HCT116 (cell line): ENCODE measurements around the gene NETO1. TPM values are rescaled to one million over a fixed set of nuclear protein-coding genes. Genes with fewer than 3 reads are reported as not detected.

Experiments used
- ATAC-seq: fragments of 200-7000 bp; cut with Tn5 transposase; 2 replicates; pipeline ENCODE4 v1.9.1; 2020; ENCODE audit warnings: mild to moderate bottlenecking, moderate library complexity
- BruUV-seq: library from RNA; stranded (reverse); fragments of 400-500 nt; replicated peaks from 2 replicates; lab custom pipeline; 2021; lab: Mats Ljungman, UMichigan
- CTCF ChIA-PET: fragments of 300-600 bp; sonication (Branson Sonifier 250); formaldehyde crosslinking; loops from one replicate; lab custom pipeline; 2021; ENCODE audit warnings: antibody characterized with exemption; lab: Charles Lee
- POLR2A ChIA-PET: fragments of 300-600, 350-600 bp; sonication (Branson Sonifier 250); formaldehyde crosslinking; loops from one replicate; lab custom pipeline; 2021; ENCODE audit warnings: antibody characterized with exemption; lab: Charles Lee
- RAD21 ChIA-PET, 2 experiments: fragments of 300-600 bp; sonication (Branson Sonifier 250); formaldehyde crosslinking; loops; one replicate each; lab custom pipeline; 2023; ENCODE audit warnings: low total read pairs in 2 of 2; ENCODE audit not compliant: uncharacterized antibody in 2 of 2, unreplicated experiment in 2 of 2, low non-redundant PET in 1 of 2; lab: Charles Lee
- DNase-seq: peaks from one replicate; pipeline ENCODE4 v3.0.0-alpha.2; 2010; ENCODE audit warnings: low read depth, low spot score
- H2AFZ ChIP-seq: fragments of 200-600 bp; shearing (Covaris generic), sonication (generic); 2 replicates; pipeline ENCODE4 v1.6.1; 2017; ENCODE audit warnings: low read depth, mixed run types, mixed read lengths, antibody characterized with exemption, low read length; ENCODE audit not compliant: poor library complexity, severe bottlenecking
- H3K27ac ChIP-seq: 2 replicates; pipeline ENCODE4 v1.5.1; 2012; ENCODE audit warnings: low read depth, low read length
- H3K27me3 ChIP-seq: fragments of 200-600 bp; sonication (generic); 2 replicates; pipeline ENCODE4 v1.6.1; 2016; ENCODE audit warnings: mixed run types, low read length, mixed read lengths; ENCODE audit not compliant: insufficient read depth
- H3K36me3 ChIP-seq, 2 experiments: fragments of 200-500 bp in 1 of 2; fragments of 200-600 bp in 1 of 2; sonication (Bioruptor generic) in 1 of 2; sonication (generic) in 1 of 2; 2 replicates each; pipeline versions ENCODE4 v1.5.1 to v1.6.1; 2014 to 2016; ENCODE audit warnings: low read length in 2 of 2, inconsistent platforms in 1 of 2, mixed read lengths in 1 of 2, mixed run types in 1 of 2; ENCODE audit not compliant: insufficient read depth in 2 of 2, control insufficient read depth in 1 of 2
- H3K4me1 ChIP-seq, 2 experiments: fragments of 200-600 bp in 1 of 2; sonication (generic) in 1 of 2; 2 replicates each; pipeline versions ENCODE4 v1.5.1 to v1.6.1; 2012 to 2017; ENCODE audit warnings: low read length in 2 of 2, inconsistent platforms in 1 of 2, mild to moderate bottlenecking in 1 of 2, mixed read lengths in 1 of 2, mixed run types in 1 of 2, moderate library complexity in 1 of 2; ENCODE audit not compliant: insufficient read depth in 2 of 2, control insufficient read depth in 1 of 2
- H3K4me2 ChIP-seq: fragments of 200-600 bp; sonication (generic); 2 replicates; pipeline ENCODE4 v1.6.1; 2017; ENCODE audit warnings: mixed run types, low read length, mixed read lengths
- H3K4me3 ChIP-seq, 2 experiments: fragments of 200-600 bp in 1 of 2; sonication (generic) in 1 of 2; replicated peaks in 1 of 2; 2 replicates each; pipeline ENCODE4 v1.5.1; 2011 to 2016; ENCODE audit warnings: low read length in 2 of 2, control low read depth in 1 of 2, low read depth in 1 of 2, mild to moderate bottlenecking in 1 of 2, mixed read lengths in 1 of 2, mixed run types in 1 of 2
- H3K79me2 ChIP-seq: fragments of 200-600 bp; sonication (generic); 2 replicates; pipeline ENCODE4 v1.6.1; 2017; ENCODE audit warnings: mild to moderate bottlenecking, mixed run types, low read length, moderate library complexity, mixed read lengths; ENCODE audit not compliant: insufficient read depth
- H3K9ac ChIP-seq: fragments of 200-600 bp; sonication (generic); 2 replicates; pipeline ENCODE4 v1.6.1; 2016; ENCODE audit warnings: low read length, mixed read lengths
- H3K9me2 ChIP-seq: fragments of 200-600 bp; sonication (generic), shearing (Covaris generic); 2 replicates; pipeline ENCODE4 v1.6.1; 2017; ENCODE audit warnings: mixed run types, mild to moderate bottlenecking, moderate library complexity; ENCODE audit not compliant: insufficient read depth
- H3K9me3 ChIP-seq, 2 experiments: fragments of 200-500 bp in 1 of 2; fragments of 200-600 bp in 1 of 2; sonication (Bioruptor generic) in 1 of 2; sonication (generic) in 1 of 2; 2 replicates each; pipeline ENCODE4 v1.6.1; 2014 to 2017; ENCODE audit warnings: low read length in 2 of 2, mixed read lengths in 2 of 2, inconsistent platforms in 1 of 2, low read depth in 1 of 2, mild to moderate bottlenecking in 1 of 2, mixed run types in 1 of 2, moderate library complexity in 1 of 2; ENCODE audit not compliant: control insufficient read depth in 1 of 2, insufficient read depth in 1 of 2
- H4K20me1 ChIP-seq: fragments of 200-600 bp; sonication (generic), shearing (Covaris generic); 2 replicates; pipeline ENCODE4 v1.6.1; 2017; ENCODE audit warnings: mixed run types, mild to moderate bottlenecking, moderate library complexity; ENCODE audit not compliant: insufficient read depth
- CEBPB ChIP-seq: IDR thresholded peaks from 2 replicates; pipeline ENCODE4 v1.6.1; 2012; ENCODE audit warnings: low read depth
- CTCF ChIP-seq, 3 experiments: fragments of 200-600 bp in 1 of 3; sonication (generic) in 1 of 3; IDR thresholded peaks in 2 of 3; conservative IDR thresholded peaks in 1 of 3; 2 replicates each; pipeline ENCODE4 v1.5.1; 2012 to 2017; ENCODE audit warnings: low read depth in 2 of 3, low read length in 2 of 3, antibody characterized with exemption in 1 of 3, borderline replicate concordance in 1 of 3, control low read depth in 1 of 3, mild to moderate bottlenecking in 1 of 3, mixed read lengths in 1 of 3, mixed run types in 1 of 3, moderate library complexity in 1 of 3; ENCODE audit not compliant: insufficient read depth in 1 of 3
- EZH2 ChIP-seq: fragments of 200-600 bp; sonication (generic); IDR thresholded peaks from 2 replicates; pipeline ENCODE4 v1.6.1; 2017; ENCODE audit warnings: antibody characterized with exemption, mixed run types
- JUND ChIP-seq: IDR thresholded peaks from 2 replicates; pipeline ENCODE4 v1.6.1; 2012
- MAX ChIP-seq: IDR thresholded peaks from 2 replicates; pipeline ENCODE4 v1.6.1; 2012
- POLR2A ChIP-seq: IDR thresholded peaks from 2 replicates; pipeline ENCODE4 v1.7.0; 2011; ENCODE audit warnings: borderline replicate concordance; ENCODE audit not compliant: insufficient read depth, insufficient read length; ENCODE audit errors: extremely low read depth
- RAD21 ChIP-seq: IDR thresholded peaks from 2 replicates; pipeline ENCODE4 v1.6.1; 2012; ENCODE audit warnings: low read depth, mild to moderate bottlenecking
- SIN3A ChIP-seq: IDR thresholded peaks from 2 replicates; pipeline ENCODE4 v1.6.1; 2012; ENCODE audit warnings: low read depth
- SP1 ChIP-seq: IDR thresholded peaks from 2 replicates; pipeline ENCODE4 v1.6.1; 2012; ENCODE audit warnings: low read depth
- SRF ChIP-seq: IDR thresholded peaks from 2 replicates; pipeline ENCODE4 v1.6.1; 2012; ENCODE audit warnings: low read depth
- TCF7L2 ChIP-seq: IDR thresholded peaks from 2 replicates; pipeline ENCODE4 v1.7.0; 2011; ENCODE audit warnings: borderline replicate concordance, inconsistent platforms; ENCODE audit not compliant: insufficient read depth, insufficient read length; ENCODE audit errors: extremely low read depth
- ZNF274 ChIP-seq: fragments of 200-500 bp; sonication (Bioruptor generic); IDR thresholded peaks from 2 replicates; pipeline ENCODE4 v1.6.1; 2014; ENCODE audit warnings: mild to moderate bottlenecking, low read depth, low read length, inconsistent platforms
- intact Hi-C: fragments of 100-400 bp; cut with micrococcal nuclease; formaldehyde crosslinking; loops from 2 replicates; pipeline ENCODE4 v1.10.0; 2022
- total RNA-seq: library from RNA; stranded (reverse); gene quantifications from one replicate; pipeline ENCODE4 v1.2.1, GENCODE V29; 2021; ENCODE audit not compliant: unreplicated experiment

The NETO1 gene
- total RNA-seq, 1 experiment from 2014 or later = not detected

DNA sequence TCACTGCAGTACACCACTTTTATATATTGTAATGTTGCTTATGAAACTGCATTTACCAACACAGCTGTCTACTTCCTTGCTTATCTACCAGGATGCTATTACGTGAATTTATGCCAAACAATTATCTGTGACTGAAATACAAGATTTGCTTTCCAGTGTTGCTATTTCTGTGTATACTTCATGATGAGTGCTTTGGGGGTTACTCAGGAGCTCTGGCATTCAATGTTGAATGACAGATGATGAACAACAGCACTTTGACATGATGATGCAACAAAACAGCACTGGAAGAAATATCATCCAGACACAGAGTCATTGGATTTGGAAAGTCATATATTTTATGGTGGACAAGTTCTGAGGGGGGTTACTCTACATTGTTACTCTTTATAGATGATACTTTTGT, 125.8 kb downstream of the NETO1 start:
- no peaks in the 10 kb centered on the region for H3K27me3 ChIP-seq
- ChIA-PET POLR2A (no interaction called here), RAD21 (no interaction called here), CTCF (no interaction called here)
- no peak for ATAC-seq
- H3K4me1 ChIP-seq = no peaks in the 10 kb centered on the region
- no peak overlapping the region for H2AFZ ChIP-seq
- BruUV-seq = no TSS peak
- H4K20me1 ChIP-seq = no peaks in the 10 kb centered on the region
- TF ChIP-seq CEBPB (no peak), CTCF (IDR thresholded peaks at IDR 0.05 in 2 of 3, conservative IDR thresholded peaks at IDR 0.05 in 1 of 3; ENCODE audit: borderline replicate concordance in 1 of 3, insufficient read depth in 1 of 3, low read depth in 2 of 3, low read length in 2 of 3) (no peak), SIN3A (no peak), SRF (no peak), JUND (no peak), SP1 (no peak), TCF7L2 (no peak), POLR2A (no peak), EZH2 (no peak), MAX (no peak), ZNF274 (no peak), RAD21 (no peak)
- H3K9ac ChIP-seq = no peak overlapping the region
- no peak for DNase-seq
- peaks cover 9% of the 10 kb centered on the region in 2 experiments; a peak in 2 of 4 replicates for H3K9me3 ChIP-seq
- no peak overlapping the region for H3K4me3 ChIP-seq
- H3K79me2 ChIP-seq = no peaks in the 10 kb centered on the region
- H3K4me2 ChIP-seq = no peak overlapping the region
- no peak overlapping the region for H3K27ac ChIP-seq
- intact Hi-C loops = no loop called here
- no peaks in the 10 kb centered on the region for H3K36me3 ChIP-seq
- no peaks in the 10 kb centered on the region for H3K9me2 ChIP-seq
